HepG2 (cell line): Measurements from ENCODE around the gene RRBP1. TPM values are rescaled to one million over a fixed set of nuclear protein-coding genes. Genes with fewer than 3 reads are reported as not detected.

Experiments used
- BORCS8-MEF2B ChIP-seq: sonication (generic); formaldehyde crosslinking; IDR thresholded peaks from 2 replicates; pipeline ENCODE4 v1.8.0; 2022; ENCODE audit warnings: mild to moderate bottlenecking, missing genetic modification reagents
- FOXK2 ChIP-seq: fragments of 450-650 bp; IDR thresholded peaks from 2 replicates; pipeline ENCODE4 v1.6.1; 2016
- HNRNPK ChIP-seq: fragments of 200-400 bp; formaldehyde crosslinking; IDR thresholded peaks from 2 replicates; pipeline ENCODE4 v1.6.1; 2018; ENCODE audit warnings: low read length, low read depth, moderate library complexity, mild to moderate bottlenecking; ENCODE audit not compliant: poor library complexity, severe bottlenecking
- KAT2B ChIP-seq: fragments of 150-350 bp; IDR thresholded peaks from 2 replicates; pipeline ENCODE4 v1.6.1; 2014; ENCODE audit warnings: low read depth, low read length, borderline replicate concordance
- KLF6 ChIP-seq: IDR thresholded peaks from 2 replicates; pipeline ENCODE4 v1.8.0; 2016; ENCODE audit warnings: missing biosample characterization, missing genetic modification reagents
- LCORL ChIP-seq, 2 experiments: fragments of 450-650 bp in 1 of 2; sonication (generic) in 1 of 2; formaldehyde crosslinking in 1 of 2; IDR thresholded peaks; 2 replicates each; pipeline versions ENCODE4 v1.5.0 to v1.6.1; 2017 to 2020; ENCODE audit warnings: antibody characterized with exemption in 1 of 2, missing genetic modification reagents in 1 of 2
- MEIS2 ChIP-seq: sonication (generic); formaldehyde crosslinking; IDR thresholded peaks from 2 replicates; pipeline ENCODE4 v1.9.0; 2021; ENCODE audit warnings: mild to moderate bottlenecking, missing genetic modification reagents
- MXD4 ChIP-seq: IDR thresholded peaks from 2 replicates; pipeline ENCODE4 v1.6.1; 2016; ENCODE audit warnings: mild to moderate bottlenecking, missing biosample characterization, missing genetic modification reagents
- POLR2AphosphoS2 ChIP-seq: IDR thresholded peaks from 2 replicates; pipeline ENCODE4 v1.6.1; 2011; ENCODE audit warnings: low read depth, low read length, improper control_type of control experiment
- RAD51 ChIP-seq: fragments of 450-650 bp; IDR thresholded peaks from 2 replicates; pipeline ENCODE4 v1.6.1; 2016; ENCODE audit warnings: borderline replicate concordance
- ZNF12 ChIP-seq: sonication (generic); formaldehyde crosslinking; IDR thresholded peaks from 2 replicates; pipeline ENCODE4 v1.5.0; 2020; ENCODE audit warnings: missing genetic modification reagents
- ZNF550 ChIP-seq: sonication (generic); formaldehyde crosslinking; IDR thresholded peaks from 2 replicates; pipeline ENCODE4 v1.4.0; 2020; ENCODE audit warnings: mild to moderate bottlenecking, missing genetic modification reagents, borderline replicate concordance
- ZNF577 ChIP-seq: sonication (generic); formaldehyde crosslinking; IDR thresholded peaks from 2 replicates; pipeline ENCODE4 v1.4.0; 2020; ENCODE audit warnings: mild to moderate bottlenecking, low read depth, missing genetic modification reagents, borderline replicate concordance
- ZNF766 ChIP-seq: sonication (generic); formaldehyde crosslinking; IDR thresholded peaks from 2 replicates; pipeline ENCODE4 v1.5.0; 2020; ENCODE audit warnings: missing genetic modification reagents, borderline replicate concordance
- ZNF773 ChIP-seq: sonication (generic); formaldehyde crosslinking; IDR thresholded peaks from 2 replicates; pipeline ENCODE4 v1.4.0; 2020; ENCODE audit warnings: missing genetic modification reagents, borderline replicate concordance
- polyA plus RNA-seq, 8 experiments: library from polyadenylated mRNA; depleted of rRNA in 3 of 8; stranded (reverse) in 7 of 8; unstranded in 1 of 8; fragments of >200 nt; fragmentation: Illumina TruSeq in 4 of 8; extraction: Trizol in 4 of 8; gene quantifications; 2 replicates each; pipeline versions ENCODE4 v1.2.1 to v1.2.3, GENCODE V29; 2011 to 2016; ENCODE audit warnings: low read depth in 4 of 8, missing spikeins in 1 of 8, mixed read lengths in 1 of 8; ENCODE audit not compliant: insufficient read depth in 1 of 8
- total RNA-seq, 5 experiments: library from RNA; depleted of rRNA; stranded (reverse); fragments of >200 nt; fragmentation: Illumina TruSeq; extraction: Trizol; gene quantifications; 2 replicates each; pipeline ENCODE4 v1.2.3, GENCODE V29; 2016; ENCODE audit warnings: low read depth in 1 of 5
- TF ChIP-seq, protein P1 (sequence below): sonication (generic); formaldehyde crosslinking; IDR thresholded peaks from 2 replicates; pipeline ENCODE4 v1.4.0; 2020; ENCODE audit warnings: missing genetic modification reagents, borderline replicate concordance
- TF ChIP-seq, protein P2 (sequence below): sonication (generic); formaldehyde crosslinking; IDR thresholded peaks from 2 replicates; pipeline ENCODE4 v1.4.0; 2020; ENCODE audit warnings: mild to moderate bottlenecking, low read depth, missing genetic modification reagents
- TF ChIP-seq, protein P3 (sequence below), 2 experiments: sonication (generic) in 1 of 2; formaldehyde crosslinking in 1 of 2; IDR thresholded peaks; 2 replicates each; pipeline versions ENCODE4 v1.5.1 to v1.6.1; 2011 to 2020; ENCODE audit warnings: borderline replicate concordance in 1 of 2, low read depth in 1 of 2, low read length in 1 of 2, mild to moderate bottlenecking in 1 of 2, missing genetic modification reagents in 1 of 2, moderate library complexity in 1 of 2
- TF ChIP-seq, protein P4 (sequence below): sonication (generic); formaldehyde crosslinking; conservative IDR thresholded peaks from 2 replicates; pipeline ENCODE4 v1.4.0; 2020; ENCODE audit warnings: missing genetic modification reagents
- TF ChIP-seq, protein P5 (sequence below): sonication (generic); formaldehyde crosslinking; IDR thresholded peaks from 2 replicates; pipeline ENCODE4 v1.9.0; 2022; ENCODE audit warnings: low read depth, missing genetic modification reagents

Gene RRBP1
- total and polyA plus RNA-seq, 2 of the 13 experiments (the other 11 are each of a cell fraction or from before 2014, with no cell fraction given): 150 to 222 TPM

DNA sequence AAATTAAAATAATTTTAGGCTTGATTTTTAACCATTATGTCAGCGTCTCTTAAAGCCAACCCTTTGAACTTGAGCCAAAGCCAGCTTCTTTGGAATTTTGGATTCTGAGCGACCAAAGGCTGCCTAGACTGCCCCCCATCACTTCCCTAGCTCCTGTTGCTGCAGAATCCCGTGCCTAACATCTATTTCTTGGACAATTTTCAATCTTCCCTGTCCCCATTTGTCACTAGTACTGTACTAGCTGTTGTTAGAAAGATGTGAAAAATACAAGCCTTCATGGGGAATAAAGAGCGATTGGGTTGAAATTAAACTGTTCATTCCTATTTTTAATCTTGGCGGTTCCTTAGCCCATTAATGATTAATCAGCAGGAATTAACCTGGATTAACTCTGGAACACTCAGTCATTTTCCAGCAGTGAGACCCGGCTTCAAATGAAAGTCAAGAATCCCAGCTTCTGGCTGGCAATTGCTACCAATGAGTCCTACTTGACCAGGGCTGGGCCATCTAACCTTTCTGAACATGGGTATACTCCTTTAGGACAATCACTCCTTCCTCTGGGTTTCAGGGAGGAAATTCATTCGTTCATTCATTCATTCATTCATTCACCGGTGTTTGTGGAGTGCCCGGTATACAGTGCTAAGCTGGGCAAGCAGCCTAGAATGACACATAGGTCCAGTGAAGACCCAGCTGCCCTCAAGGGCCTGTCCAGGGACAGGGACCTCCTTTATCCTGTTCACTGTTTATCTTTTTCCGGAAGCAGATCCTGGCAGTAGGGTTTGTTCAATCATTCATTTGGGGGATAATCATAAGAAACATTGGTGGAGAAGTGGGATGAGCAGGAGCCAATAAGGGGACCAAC, 1.4 kb upstream of the RRBP1 start (continued):
- TF ChIP-seq, protein P1, sequence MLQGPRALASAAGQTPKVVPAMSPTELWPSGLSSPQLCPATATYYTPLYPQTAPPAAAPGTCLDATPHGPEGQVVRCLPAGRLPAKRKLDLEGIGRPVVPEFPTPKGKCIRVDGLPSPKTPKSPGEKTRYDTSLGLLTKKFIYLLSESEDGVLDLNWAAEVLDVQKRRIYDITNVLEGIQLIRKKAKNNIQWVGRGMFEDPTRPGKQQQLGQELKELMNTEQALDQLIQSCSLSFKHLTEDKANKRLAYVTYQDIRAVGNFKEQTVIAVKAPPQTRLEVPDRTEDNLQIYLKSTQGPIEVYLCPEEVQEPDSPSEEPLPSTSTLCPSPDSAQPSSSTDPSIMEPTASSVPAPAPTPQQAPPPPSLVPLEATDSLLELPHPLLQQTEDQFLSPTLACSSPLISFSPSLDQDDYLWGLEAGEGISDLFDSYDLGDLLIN: no peak
- TF ChIP-seq RAD51 (no peak), FOXK2 (no peak), ZNF766 (no peak), ZNF773 (CRISPR knock-in tag) (no peak), ZNF550 (CRISPR knock-in tag) (no peak), HNRNPK (no peak), KLF6 (no peak), ZNF12 (no peak), KAT2B (no peak), LCORL (IDR thresholded peaks at IDR 0.05) (no peak), LCORL (CRISPR knock-in tag; IDR thresholded peaks at IDR 0.05) (no peak), MXD4 (no peak), MEIS2 (no peak; the same call in 1 of the 2 replicates), ZNF577 (no peak), BORCS8-MEF2B (CRISPR knock-in tag) (no peak), POLR2AphosphoS2 (no peak)
- TF ChIP-seq, protein P2, sequence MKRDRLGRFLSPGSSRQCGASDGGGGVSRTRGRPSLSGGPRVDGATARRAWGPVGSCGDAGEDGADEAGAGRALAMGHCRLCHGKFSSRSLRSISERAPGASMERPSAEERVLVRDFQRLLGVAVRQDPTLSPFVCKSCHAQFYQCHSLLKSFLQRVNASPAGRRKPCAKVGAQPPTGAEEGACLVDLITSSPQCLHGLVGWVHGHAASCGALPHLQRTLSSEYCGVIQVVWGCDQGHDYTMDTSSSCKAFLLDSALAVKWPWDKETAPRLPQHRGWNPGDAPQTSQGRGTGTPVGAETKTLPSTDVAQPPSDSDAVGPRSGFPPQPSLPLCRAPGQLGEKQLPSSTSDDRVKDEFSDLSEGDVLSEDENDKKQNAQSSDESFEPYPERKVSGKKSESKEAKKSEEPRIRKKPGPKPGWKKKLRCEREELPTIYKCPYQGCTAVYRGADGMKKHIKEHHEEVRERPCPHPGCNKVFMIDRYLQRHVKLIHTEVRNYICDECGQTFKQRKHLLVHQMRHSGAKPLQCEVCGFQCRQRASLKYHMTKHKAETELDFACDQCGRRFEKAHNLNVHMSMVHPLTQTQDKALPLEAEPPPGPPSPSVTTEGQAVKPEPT (CRISPR knock-in tag): no peak
- TF ChIP-seq, protein P3, sequence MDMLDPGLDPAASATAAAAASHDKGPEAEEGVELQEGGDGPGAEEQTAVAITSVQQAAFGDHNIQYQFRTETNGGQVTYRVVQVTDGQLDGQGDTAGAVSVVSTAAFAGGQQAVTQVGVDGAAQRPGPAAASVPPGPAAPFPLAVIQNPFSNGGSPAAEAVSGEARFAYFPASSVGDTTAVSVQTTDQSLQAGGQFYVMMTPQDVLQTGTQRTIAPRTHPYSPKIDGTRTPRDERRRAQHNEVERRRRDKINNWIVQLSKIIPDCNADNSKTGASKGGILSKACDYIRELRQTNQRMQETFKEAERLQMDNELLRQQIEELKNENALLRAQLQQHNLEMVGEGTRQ (IDR thresholded peaks at IDR 0.05; ENCODE audit: low read depth, low read length): no peak
- TF ChIP-seq, protein P3 (CRISPR knock-in tag; IDR thresholded peaks at IDR 0.05; ENCODE audit: borderline replicate concordance): no peak
- TF ChIP-seq, protein P4, sequence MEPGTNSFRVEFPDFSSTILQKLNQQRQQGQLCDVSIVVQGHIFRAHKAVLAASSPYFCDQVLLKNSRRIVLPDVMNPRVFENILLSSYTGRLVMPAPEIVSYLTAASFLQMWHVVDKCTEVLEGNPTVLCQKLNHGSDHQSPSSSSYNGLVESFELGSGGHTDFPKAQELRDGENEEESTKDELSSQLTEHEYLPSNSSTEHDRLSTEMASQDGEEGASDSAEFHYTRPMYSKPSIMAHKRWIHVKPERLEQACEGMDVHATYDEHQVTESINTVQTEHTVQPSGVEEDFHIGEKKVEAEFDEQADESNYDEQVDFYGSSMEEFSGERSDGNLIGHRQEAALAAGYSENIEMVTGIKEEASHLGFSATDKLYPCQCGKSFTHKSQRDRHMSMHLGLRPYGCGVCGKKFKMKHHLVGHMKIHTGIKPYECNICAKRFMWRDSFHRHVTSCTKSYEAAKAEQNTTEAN: no peak
- TF ChIP-seq, protein P5, sequence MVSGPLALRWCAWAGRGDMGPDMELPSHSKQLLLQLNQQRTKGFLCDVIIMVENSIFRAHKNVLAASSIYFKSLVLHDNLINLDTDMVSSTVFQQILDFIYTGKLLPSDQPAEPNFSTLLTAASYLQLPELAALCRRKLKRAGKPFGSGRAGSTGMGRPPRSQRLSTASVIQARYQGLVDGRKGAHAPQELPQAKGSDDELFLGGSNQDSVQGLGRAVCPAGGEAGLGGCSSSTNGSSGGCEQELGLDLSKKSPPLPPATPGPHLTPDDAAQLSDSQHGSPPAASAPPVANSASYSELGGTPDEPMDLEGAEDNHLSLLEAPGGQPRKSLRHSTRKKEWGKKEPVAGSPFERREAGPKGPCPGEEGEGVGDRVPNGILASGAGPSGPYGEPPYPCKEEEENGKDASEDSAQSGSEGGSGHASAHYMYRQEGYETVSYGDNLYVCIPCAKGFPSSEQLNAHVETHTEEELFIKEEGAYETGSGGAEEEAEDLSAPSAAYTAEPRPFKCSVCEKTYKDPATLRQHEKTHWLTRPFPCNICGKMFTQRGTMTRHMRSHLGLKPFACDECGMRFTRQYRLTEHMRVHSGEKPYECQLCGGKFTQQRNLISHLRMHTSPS: peak; percentile 17; the same call in 1 of the 2 replicates
